Lower leg skin (tissue), 3 donors: Measurements from ENCODE around the gene NEURL3.

Experiments
- CTCF ChIP-seq, 3 donors: fragments of 450-650 bp; IDR thresholded peaks; one replicate each; pipeline ENCODE4 v1.5.1; 2016; ENCODE audit warnings: antibody characterized with exemption in 3 of 3, mild to moderate bottlenecking in 3 of 3, moderate library complexity in 2 of 3
- POLR2A ChIP-seq, 2 donors: fragments of 450-650 bp; IDR thresholded peaks; one replicate each; pipeline ENCODE4 v1.6.1; 2016 to 2017; ENCODE audit warnings: antibody characterized with exemption in 2 of 2, mild to moderate bottlenecking in 1 of 2, moderate library complexity in 1 of 2

- TF ChIP-seq CTCF (IDR thresholded peaks at IDR 0.05) = no peak
- no peak for TF ChIP-seq POLR2A (IDR thresholded peaks at IDR 0.05)
Measured at GRCh38 chr2:96514521-96514920, 9.4 kb upstream of the NEURL3 start.
